Activated CD4-positive, alpha-beta T cell treated with anti-CD3 and anti-CD28 coated beads for 24 hours (primary cell): Measurements from ENCODE around the gene ADRA2C.

Source experiments
- DNase-seq, 2 donors: peaks; one replicate each; pipeline ENCODE4 v3.0.0-alpha.2; 2020; ENCODE audit warnings: low read depth in 2 of 2

Gene ADRA2C

DNA sequence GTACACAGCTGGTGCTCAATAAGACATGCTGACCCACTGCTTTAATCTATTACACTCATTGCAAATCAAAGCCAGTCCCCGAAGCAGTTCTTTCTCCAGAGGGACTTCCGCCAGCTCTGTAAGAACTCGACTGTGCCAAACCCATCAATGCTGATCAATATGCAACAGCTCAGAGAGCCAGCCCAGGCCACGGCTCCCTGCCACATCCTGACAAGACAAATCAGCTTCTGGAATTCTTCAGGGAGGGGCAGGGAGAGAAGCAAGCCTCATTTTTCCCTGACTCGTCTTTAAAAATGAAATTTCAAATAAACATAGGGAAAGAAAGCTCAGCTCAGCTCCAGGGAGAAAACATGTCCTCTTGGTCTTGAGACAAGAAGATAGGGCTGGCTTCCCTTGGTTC, 5.3 kb upstream of the ADRA2C start:
- no peak for DNase-seq

DNA sequence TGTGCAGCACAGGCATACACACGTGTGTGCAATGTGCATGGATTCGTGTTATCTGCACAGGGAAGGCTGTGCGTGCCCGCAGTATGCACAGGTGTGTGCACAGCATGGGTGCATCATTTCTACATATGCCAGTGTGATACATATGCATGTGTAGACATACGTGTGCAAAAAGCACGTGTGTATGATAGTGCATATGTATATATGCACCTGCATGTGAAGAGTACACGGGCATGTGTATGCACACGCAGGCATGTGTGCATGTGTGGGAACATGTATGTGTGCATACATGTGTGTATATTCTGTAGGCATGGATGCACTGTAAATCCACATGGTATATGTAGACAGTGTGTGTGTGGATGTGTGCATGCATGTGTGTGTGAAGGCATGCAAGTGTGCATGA, 3.9 kb upstream of the ADRA2C start:
- no peak for DNase-seq

DNA sequence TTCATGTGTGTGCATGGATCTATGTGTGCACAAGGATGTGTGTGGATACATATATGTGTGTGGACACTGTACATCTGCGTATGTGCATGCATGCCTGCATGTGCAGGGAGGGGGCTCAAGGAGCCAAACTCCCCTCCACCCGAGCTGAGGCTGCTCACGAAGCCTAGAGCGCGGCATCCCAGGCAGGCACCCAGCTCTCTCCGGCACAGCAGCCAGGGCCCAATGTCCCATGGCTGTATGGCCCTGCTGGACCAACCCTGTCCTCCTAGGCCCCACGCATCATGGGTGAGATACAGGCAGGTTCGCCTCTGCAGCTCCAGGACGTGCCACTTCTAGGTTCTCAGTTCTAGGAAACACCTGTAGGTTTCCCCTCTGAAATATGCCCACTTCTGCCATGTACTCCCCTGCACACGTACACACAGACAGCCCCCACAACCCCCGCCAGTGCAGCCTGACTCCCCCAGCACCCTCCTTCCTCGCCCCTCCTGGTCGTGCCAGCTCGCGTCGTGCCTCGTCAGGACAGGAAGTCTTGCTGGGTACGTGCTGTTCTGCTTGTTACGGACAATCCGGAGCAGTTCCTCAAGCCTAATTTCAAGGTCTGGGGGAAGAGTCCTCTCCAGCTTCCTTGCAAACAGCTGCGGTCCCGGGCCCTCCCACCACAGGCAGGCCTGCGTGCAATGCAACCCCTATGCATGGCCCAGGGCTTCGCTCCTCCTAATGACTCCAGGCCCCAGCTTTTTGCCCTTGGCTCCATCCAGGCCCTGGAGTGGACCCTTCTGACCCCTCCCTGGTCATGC, 3.2 kb upstream of the ADRA2C start:
- no peak for DNase-seq

DNA sequence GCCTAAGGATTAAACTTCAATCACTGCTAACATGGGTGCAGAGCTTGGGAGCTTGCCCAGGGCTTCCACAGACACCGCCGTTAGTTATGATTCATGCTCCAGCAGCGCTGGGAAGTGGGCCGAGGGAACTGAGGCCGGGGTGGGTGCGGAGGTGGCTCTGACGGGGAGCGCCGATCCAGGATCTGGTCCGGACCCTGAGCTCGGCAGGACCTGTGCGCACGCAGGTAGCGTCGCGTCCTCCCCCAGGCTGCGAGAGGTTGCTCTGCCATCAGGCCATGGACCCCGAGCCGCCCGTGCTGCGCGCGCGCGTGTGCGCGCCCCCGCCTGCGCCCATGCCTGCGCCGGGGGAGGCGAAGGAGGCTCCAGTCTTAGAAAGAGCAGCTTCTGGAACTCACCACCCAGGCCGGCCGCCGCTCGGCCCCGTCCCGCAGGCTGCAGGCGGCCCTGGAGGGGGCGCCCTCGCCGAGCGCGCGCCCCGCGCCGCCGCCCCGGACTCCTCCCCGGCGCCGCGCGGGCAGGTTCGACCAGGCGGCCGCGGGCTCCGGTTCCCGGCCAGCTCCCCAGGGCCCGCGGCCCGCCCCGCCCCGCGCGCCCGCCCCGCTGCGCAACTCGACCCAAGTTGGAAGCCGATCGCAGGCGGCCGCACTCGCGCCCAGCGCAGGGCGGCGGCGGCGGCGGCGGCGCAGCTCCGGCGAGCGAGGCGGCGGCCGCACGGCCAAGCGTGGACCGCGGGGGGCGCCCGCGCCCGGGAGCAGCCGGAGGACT, 732 bp upstream of the ADRA2C start:
- DNase-seq, result no peak

DNA sequence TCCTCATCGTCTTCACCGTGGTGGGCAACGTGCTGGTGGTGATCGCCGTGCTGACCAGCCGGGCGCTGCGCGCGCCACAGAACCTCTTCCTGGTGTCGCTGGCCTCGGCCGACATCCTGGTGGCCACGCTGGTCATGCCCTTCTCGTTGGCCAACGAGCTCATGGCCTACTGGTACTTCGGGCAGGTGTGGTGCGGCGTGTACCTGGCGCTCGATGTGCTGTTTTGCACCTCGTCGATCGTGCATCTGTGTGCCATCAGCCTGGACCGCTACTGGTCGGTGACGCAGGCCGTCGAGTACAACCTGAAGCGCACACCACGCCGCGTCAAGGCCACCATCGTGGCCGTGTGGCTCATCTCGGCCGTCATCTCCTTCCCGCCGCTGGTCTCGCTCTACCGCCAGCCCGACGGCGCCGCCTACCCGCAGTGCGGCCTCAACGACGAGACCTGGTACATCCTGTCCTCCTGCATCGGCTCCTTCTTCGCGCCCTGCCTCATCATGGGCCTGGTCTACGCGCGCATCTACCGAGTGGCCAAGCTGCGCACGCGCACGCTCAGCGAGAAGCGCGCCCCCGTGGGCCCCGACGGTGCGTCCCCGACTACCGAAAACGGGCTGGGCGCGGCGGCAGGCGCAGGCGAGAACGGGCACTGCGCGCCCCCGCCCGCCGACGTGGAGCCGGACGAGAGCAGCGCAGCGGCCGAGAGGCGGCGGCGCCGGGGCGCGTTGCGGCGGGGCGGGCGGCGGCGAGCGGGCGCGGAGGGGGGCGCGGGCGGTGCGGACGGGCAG, 792 bp downstream of the ADRA2C start:
- DNase-seq, result no peak

DNA sequence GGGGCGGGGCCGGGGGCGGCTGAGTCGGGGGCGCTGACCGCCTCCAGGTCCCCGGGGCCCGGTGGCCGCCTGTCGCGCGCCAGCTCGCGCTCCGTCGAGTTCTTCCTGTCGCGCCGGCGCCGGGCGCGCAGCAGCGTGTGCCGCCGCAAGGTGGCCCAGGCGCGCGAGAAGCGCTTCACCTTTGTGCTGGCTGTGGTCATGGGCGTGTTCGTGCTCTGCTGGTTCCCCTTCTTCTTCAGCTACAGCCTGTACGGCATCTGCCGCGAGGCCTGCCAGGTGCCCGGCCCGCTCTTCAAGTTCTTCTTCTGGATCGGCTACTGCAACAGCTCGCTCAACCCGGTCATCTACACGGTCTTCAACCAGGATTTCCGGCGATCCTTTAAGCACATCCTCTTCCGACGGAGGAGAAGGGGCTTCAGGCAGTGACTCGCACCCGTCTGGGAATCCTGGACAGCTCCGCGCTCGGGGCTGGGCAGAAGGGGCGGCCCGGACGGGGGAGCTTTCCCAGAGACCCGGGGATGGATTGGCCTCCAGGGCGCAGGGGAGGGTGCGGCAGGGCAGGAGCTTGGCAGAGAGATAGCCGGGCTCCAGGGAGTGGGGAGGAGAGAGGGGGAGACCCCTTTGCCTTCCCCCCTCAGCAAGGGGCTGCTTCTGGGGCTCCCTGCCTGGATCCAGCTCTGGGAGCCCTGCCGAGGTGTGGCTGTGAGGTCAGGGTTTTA, 1.5 kb downstream of the ADRA2C start:
- no peak for DNase-seq

DNA sequence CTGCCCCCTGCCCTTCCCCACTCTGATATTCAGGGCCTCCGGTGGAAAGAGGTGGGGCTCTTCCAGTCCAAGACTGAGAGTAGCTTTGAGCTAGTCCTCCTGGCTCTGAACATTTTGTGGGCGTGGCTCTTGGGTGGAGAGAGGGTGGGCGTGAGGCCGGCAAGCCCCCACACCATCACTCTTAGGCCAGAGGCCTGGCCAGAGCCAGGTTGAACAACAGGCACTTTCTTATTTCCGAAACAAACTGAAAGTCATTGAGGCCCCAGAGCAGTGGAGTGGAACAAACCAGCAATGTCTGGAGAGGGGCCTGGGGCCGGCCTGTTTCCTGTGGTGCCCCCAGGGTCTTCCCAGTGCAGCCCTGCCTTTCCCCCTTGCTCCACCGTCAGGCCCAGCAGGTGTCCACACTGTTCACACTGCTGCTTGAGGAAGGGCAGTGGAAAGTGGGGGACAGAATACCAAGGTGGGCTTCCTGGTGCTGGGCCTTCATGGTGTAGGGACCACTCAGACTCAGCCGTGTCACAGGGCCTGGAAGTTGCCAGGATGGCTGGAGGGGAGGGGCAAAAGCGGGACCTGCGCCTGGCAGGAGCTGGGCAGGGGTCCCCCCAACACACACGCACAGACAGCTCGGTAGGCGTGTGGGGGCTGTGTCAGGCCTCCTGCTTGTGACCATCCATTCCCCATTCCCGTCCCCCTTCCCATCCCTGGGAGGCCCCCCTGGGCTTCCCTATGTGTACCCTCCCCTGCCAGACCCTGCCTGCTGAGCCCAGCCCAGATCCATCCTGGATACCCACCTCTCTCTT, 2.9 kb downstream of the ADRA2C start:
- no peak for DNase-seq

DNA sequence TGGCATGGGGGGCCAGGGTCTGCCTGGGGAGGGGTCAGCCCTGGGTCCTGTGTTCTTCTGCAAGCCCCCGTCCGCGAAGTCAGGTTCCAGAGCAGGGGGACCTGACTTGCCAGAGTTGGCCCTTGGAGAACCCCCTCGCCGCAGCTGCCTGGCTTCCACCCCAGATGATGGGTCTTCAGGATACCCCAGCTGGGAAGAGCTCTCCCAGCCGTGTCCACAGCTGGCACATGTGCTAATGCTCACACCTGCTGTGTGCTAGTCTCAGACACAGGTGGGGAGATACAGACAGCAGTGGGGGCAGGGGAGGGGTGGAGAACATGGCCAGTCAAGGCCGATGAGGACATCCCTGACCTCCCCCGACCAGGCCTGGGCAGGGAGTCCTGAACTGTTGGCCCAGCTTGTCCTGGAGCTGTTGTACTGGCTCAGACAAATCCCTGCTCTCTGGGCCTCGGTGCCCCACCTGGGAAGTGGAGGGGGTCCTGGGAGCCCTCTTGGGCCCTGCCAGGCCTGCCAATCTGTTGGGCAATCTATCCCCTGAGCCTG, 3.5 kb downstream of the ADRA2C start:
- no peak for DNase-seq

DNA sequence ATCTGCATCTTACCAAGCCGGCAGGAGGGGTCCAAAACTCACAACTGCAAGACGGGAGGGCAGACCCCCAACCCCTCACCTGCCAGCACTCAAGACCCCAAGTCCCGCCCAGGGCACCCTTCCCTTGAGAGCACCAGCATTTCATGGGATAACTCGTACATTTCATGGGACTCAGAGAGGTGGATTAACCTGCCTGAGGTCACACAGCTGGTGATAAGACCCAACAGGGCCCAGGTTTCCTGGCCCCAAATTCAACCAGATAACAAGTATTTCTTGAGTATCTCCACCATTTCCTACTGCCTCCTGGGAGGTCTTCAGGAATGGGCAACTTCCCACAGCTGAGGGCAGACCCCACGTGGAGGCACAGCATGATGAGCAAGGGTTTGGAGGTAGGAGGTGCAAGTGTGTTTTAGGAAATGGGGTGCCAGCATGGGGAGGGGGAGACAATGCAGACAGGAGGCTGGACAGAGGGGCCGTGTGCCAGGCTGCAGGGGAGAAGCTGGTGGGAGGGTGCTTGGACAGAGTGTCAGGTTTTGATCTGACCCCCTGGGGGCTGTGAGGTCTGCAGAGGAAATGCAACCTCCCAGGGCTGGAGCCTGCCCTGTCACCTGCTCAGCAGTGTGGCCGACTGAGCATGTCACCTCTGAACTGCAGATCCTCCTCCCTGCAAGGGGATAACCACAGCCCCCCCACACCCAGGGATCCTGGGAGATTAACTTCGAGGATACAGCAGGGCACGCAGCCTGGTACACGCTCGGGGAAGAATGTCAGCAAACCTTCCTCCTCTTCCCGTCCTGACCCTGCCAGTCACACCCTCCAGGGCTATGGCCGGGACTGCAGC, 4.4 kb downstream of the ADRA2C start:
- DNase-seq, result no peak

DNA sequence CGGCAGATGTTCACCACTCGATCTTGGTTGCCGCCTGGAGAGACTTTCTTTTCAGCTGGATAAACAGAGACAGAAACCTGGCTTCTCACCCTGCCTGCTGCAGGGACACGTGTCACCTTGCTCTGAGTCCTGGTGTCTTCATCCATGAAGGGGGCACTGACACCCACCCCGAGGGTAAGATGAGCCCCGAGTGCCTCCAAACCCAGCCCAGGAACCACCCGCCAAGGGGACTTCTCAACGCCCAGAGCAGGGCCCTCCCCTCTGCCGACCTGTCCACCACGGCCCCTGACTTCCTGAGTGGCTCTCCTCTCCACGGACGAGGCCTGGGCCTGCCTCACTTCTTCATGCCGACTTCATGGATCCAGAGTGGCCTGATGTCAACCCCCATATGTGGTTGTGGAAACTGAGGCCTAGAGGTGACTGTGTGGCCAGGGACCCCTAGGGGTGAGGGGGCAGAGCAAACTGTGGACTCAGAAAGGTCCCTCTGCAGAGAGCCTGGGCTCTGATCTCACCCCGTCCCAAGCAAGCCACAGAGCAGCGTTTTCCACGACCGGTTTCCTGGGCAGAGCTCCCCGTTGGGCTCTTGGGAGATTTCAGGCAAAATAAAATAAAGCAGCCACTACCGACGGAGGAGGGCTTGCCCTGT, 5.1 kb downstream of the ADRA2C start:
- DNase-seq, result no peak

DNA sequence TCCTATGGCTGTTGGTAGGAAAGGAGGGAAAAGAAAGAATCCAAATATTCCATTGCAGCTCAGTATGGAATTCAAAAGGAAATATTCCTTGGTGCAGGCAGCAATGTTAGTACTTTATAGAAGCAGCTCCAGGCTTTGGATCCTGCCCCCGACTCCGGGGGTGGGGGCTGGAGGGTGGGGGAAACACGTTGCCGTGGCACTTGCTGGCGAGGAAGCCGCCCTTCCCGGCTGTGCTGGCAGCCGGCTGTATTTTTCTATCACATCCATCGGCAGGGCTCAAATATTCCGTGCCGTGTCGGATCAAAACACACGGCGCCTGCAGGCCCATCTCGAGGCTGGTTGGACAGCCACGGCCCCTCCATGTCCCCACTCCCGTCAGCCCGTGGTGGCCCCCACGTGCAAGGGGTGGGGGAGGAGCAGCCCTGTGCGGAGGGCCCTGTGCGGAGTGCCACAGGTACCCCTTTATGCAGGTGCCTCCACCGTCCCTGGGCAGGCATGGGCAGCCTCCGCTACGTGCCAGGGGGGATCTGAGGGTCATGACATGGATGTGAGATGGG, 5.8 kb downstream of the ADRA2C start:
- DNase-seq, result no peak

DNA sequence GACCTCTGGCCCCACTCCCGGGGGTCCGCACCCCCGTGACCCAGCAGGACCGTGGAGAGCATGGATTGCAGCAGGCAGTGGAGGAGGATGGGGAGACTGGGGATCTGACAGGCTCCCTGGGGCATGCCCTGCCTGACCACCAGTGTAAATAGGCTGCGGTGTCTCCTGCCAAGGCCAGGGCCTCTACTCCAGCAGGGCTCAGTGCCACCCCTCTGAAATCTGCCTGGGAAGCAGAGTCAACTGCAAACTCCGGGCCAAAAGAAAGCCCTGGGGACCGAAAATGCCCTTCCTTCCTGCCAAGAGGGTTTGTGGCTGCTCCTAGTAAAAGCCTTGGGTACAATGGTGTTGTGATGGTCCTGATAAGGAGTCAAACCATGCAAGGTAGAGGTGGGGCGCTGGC, 6.4 kb downstream of the ADRA2C start:
- DNase-seq, result no peak

DNA sequence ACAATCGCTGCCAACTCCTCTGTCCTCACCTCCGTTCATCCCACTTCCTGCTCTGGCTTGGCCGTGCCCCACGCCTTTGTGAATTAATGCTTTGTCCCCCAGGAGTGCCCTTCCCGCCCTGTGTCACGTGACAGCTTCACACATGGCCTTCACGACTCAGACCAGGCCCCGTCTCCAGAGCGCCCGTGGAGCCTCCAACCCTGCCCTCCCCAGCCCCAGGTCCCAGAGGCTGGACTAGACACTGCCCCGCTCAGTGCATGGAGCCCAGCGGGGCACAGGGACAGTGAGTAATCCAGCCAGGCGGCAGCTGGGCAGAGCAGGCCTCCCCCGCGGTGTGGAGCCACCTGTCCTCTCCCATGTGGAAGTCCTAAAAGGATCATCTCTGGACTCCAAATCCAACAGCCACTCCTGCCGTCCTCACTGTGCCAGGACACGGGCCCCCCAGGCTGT, 7.4 kb downstream of the ADRA2C start:
- no peak for DNase-seq

DNA sequence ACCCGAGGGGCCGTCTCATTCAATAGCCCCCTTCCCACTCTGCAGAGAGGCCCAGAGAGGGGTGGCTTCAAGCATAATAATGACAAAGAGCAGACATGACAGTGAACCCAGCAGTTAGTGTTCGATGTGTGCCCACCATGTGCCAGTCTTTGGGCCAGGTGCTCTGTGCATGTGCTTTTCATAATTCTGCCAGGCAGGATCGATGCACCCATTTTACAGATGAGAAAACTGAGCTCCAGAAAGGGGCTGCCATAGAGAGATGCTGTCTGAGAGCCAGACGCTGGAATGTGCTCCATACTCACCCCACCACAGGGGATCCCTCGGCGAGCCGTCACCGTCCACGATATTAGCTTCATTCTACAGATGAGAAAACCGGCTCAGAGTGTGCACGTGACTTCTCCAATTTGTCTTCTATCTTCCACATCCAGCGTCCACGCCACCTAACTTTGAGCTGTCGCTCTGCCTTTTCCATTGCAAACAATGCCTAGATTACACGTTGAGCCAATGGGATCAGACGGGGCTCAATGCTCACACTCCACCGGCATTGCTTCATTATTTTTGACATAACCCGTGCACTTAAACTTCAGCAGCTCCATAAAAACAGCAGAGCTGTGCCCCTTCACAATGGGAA, 8.2 kb downstream of the ADRA2C start:
- DNase-seq, result no peak

DNA sequence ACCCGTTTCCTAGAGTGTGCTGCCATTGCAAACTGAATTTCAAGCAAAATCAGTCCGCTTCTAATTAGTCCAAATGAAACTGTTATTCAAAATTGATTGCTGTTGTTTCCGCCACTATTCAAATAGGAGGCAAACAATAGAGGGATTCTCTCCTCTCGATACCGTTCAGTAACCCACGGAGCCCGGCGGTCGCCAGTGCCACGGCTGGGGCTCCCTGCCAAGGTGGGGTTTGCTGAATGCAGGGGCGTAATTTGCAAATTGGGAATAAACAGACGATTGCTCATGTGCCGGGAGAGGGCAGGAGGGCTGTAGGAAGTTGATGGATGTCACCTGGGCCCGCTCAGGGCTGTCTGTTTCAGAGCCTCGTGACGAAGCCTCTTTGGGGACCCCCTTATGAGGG, 8.8 kb downstream of the ADRA2C start:
- no peak for DNase-seq

DNA sequence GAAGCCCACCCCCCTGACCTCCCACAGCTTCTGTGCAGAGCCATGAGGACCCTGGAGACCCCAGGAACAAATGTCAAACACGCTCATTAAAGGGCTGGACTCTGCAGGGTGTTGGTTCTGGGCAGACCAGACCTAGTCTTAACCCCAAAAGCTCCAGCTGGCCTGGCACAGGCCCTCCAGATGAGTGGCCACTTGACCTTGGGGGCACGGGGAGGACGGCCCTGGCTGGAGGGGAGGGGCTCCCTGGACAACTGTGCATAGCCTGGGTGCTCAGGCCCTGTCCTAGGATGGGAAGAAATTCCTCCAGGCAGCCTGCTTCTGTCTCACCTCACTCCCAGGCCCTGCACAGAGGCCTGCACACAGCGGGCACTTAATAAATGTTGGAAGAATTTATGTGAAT, 9.4 kb downstream of the ADRA2C start:
- DNase-seq, result no peak

DNA sequence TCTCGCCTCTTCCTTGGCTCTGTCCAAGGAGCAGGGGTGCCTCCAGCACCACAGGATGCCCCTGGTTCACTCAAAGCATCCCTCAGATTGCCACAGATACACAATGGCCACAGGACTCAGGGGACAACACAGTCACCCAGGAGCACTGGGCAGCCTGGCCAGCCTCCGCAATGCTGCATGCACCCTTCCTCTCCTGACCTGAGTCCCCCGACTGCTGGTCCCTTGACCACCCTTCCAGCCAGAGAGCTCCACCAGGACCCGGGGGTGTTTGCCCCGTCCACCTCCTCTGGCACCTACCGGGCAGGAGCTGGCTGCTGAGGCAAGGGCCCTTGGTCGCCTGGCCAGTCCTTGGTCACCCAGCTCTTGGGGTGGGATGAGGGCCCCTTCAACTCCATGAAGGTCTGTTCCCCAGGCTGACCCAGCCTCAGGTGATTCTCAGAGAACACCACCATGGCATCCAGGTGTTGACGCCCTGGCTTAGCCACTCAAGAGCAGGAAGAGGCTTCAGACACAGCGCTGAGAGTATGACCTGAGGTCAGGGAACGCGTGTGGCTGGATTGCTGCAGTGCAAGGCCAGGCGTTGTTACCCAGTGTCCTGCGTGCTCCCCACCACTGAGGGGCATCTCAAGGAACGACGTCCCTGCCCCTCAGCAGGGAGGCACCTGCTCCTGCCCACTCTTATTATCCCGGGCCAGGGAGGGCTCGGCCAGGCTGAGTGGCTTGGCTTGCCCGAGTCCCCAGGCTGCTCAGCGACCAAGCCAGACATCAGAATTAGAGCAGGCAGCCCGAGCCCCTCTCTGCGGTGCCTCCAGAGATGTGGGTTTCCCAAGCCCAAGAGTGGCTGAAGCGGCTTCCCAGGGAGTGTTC, 10.2 kb downstream of the ADRA2C start:
- DNase-seq, result no peak

DNA sequence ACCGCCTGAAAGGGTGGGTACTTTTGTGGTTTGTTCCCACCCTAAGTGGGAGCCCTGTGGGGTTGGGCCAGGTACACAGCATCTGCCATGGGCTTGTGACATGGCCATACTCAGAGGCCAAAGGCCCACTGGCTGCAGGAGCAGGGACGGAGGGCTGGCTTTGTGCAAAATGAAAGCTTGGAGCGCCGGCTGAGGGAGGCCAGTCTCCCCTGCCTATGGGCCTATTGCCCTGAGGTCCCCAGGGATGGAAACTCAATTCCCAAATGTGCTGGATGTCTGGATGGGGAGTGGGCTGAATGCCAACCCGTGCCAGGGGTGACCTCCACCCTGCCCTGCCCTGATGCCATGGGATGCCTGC, 10.8 kb downstream of the ADRA2C start:
- DNase-seq, result no peak
